HEK293 (cell line): ENCODE measurements around the gene KCNK4.

Experiments used
- CTCF ChIA-PET: fragments of 350-600 bp; formaldehyde crosslinking; extraction: SDS; loops from one replicate; lab custom pipeline; 2021; ENCODE audit warnings: antibody characterized with exemption; lab: Yijun Ruan, JAX
- POLR2A ChIA-PET: fragments of 300-600 bp; formaldehyde crosslinking; extraction: SDS; loops from one replicate; lab custom pipeline; 2020; ENCODE audit warnings: antibody characterized with exemption, inconsistent platforms; lab: Yijun Ruan, JAX
- H3K27ac ChIP-seq: fragments of 200-500 bp; sonication (Bioruptor generic); 2 replicates; pipeline ENCODE4 v1.5.1; 2014; ENCODE audit warnings: low read depth, low read length, control low read depth, inconsistent platforms; ENCODE audit errors: extremely low read depth
- H3K36me3 ChIP-seq, 2 experiments: fragments of 200-500 bp in 1 of 2; sonication (Bioruptor generic) in 1 of 2; 1 replicate in 1 of 2; 2 replicates in 1 of 2; pipeline ENCODE4 v1.5.1; 2014 to 2017; ENCODE audit warnings: inconsistent platforms in 2 of 2, low read length in 2 of 2; ENCODE audit not compliant: control insufficient read depth in 2 of 2, insufficient read depth in 1 of 2
- H3K4me1 ChIP-seq: fragments of 200-500 bp; sonication (Bioruptor generic); 2 replicates; pipeline ENCODE4 v1.5.1; 2014; ENCODE audit warnings: mild to moderate bottlenecking, low read length, inconsistent platforms; ENCODE audit not compliant: control insufficient read depth, insufficient read depth
- H3K4me3 ChIP-seq: 2 replicates; pipeline ENCODE4 v1.5.1; 2011; ENCODE audit warnings: low read depth, mild to moderate bottlenecking, control low read depth, low read length, moderate library complexity
- H3K9me3 ChIP-seq: fragments of 200-500 bp; sonication (Bioruptor generic); 2 replicates; pipeline ENCODE4 v1.5.1; 2014; ENCODE audit warnings: low read depth, low read length, inconsistent platforms; ENCODE audit not compliant: control insufficient read depth, insufficient read depth
- KLF17 ChIP-seq: fragments of 450-650 bp; formaldehyde crosslinking; IDR thresholded peaks from 2 replicates; pipeline ENCODE4 v1.5.1; 2016; ENCODE audit warnings: missing biosample characterization, missing genetic modification characterization
- PRDM2 ChIP-seq: fragments of 450-650 bp; formaldehyde crosslinking; IDR thresholded peaks from 2 replicates; pipeline ENCODE4 v1.5.1; 2016; ENCODE audit warnings: missing biosample characterization, missing genetic modification characterization, borderline replicate concordance
- SP3 ChIP-seq: fragments of 450-650 bp; formaldehyde crosslinking; IDR thresholded peaks from 2 replicates; pipeline ENCODE4 v1.5.1; 2016; ENCODE audit warnings: missing biosample characterization, missing genetic modification characterization
- TCF7L2 ChIP-seq: IDR thresholded peaks from 2 replicates; pipeline ENCODE4 v1.6.1; 2011; ENCODE audit warnings: low read depth, mild to moderate bottlenecking, inconsistent platforms, low read length, moderate library complexity, borderline replicate concordance
- ZBTB17 ChIP-seq: fragments of 450-650 bp; formaldehyde crosslinking; IDR thresholded peaks from 2 replicates; pipeline ENCODE4 v1.5.1; 2016; ENCODE audit warnings: missing biosample characterization, missing genetic modification characterization
- ZNF175 ChIP-seq: fragments of 450-650 bp; formaldehyde crosslinking; IDR thresholded peaks from 2 replicates; pipeline ENCODE4 v1.5.1; 2016; ENCODE audit warnings: missing biosample characterization, missing genetic modification characterization
- ZNF223 ChIP-seq: fragments of 450-650 bp; formaldehyde crosslinking; IDR thresholded peaks from 2 replicates; pipeline ENCODE4 v1.5.1; 2016; ENCODE audit warnings: missing biosample characterization, missing genetic modification characterization
- ZNF266 ChIP-seq: fragments of 450-650 bp; formaldehyde crosslinking; IDR thresholded peaks from 2 replicates; pipeline ENCODE4 v1.5.1; 2016; ENCODE audit warnings: missing biosample characterization, missing genetic modification characterization, low read depth
- ZNF335 ChIP-seq: fragments of 450-650 bp; formaldehyde crosslinking; conservative IDR thresholded peaks from 2 replicates; pipeline ENCODE4 v1.5.1; 2016; ENCODE audit warnings: missing biosample characterization, missing genetic modification characterization
- ZNF391 ChIP-seq: fragments of 450-650 bp; formaldehyde crosslinking; IDR thresholded peaks from 2 replicates; pipeline ENCODE4 v1.5.1; 2016; ENCODE audit warnings: low read depth, missing biosample characterization, missing genetic modification characterization, borderline replicate concordance
- ZNF398 ChIP-seq: fragments of 450-650 bp; formaldehyde crosslinking; IDR thresholded peaks from 2 replicates; pipeline ENCODE4 v1.5.1; 2017; ENCODE audit warnings: missing biosample characterization, missing genetic modification characterization
- ZNF518A ChIP-seq: fragments of 450-650 bp; formaldehyde crosslinking; conservative IDR thresholded peaks from 2 replicates; pipeline ENCODE4 v1.5.1; 2016; ENCODE audit warnings: low read depth, missing biosample characterization, missing genetic modification characterization
- ZNF544 ChIP-seq: fragments of 450-650 bp; formaldehyde crosslinking; IDR thresholded peaks from 2 replicates; pipeline ENCODE4 v1.5.0; 2017; ENCODE audit warnings: missing biosample characterization, missing genetic modification characterization
- ZNF580 ChIP-seq: fragments of 450-650 bp; formaldehyde crosslinking; IDR thresholded peaks from 2 replicates; pipeline ENCODE4 v1.5.1; 2016; ENCODE audit warnings: missing biosample characterization, missing genetic modification characterization
- ZNF621 ChIP-seq: fragments of 450-650 bp; formaldehyde crosslinking; IDR thresholded peaks from 2 replicates; pipeline ENCODE4 v1.5.1; 2017; ENCODE audit warnings: missing biosample characterization, missing genetic modification characterization
- ZNF670 ChIP-seq: fragments of 450-650 bp; formaldehyde crosslinking; IDR thresholded peaks from 2 replicates; pipeline ENCODE4 v1.5.1; 2016; ENCODE audit warnings: missing biosample characterization, missing genetic modification characterization, low read depth
- ZNF707 ChIP-seq: fragments of 450-650 bp; formaldehyde crosslinking; IDR thresholded peaks from 2 replicates; pipeline ENCODE4 v1.5.1; 2016; ENCODE audit warnings: missing biosample characterization, missing genetic modification characterization
- ZNF777 ChIP-seq: fragments of 450-650 bp; formaldehyde crosslinking; IDR thresholded peaks from 2 replicates; pipeline ENCODE4 v1.5.1; 2017; ENCODE audit warnings: missing biosample characterization, missing genetic modification characterization, borderline replicate concordance
- ZNF791 ChIP-seq: fragments of 450-650 bp; formaldehyde crosslinking; IDR thresholded peaks from 2 replicates; pipeline ENCODE4 v1.5.1; 2016; ENCODE audit warnings: missing biosample characterization, missing genetic modification characterization

The KCNK4 gene

GRCh38 chr11:64287676-64288352 is 3.3 kb upstream of the KCNK4 start:
- no peaks in the 10 kb centered on the region; the same call in 1 of the 2 replicates for H3K4me1 ChIP-seq
- ChIA-PET CTCF (interaction anchor here (1.0 to 1.6 kb wide), 4 partner anchors 9 to 16 kb away, joined by 3 to 7 read pairs (median 4); no protein-coding TSS in a partner anchor), POLR2A (interaction anchor here (0.5 kb wide), 1 partner anchor 835 kb away, joined by 4 read pairs; no protein-coding TSS in a partner anchor)

More at GRCh38 chr11:64287676-64288352, 3.3 kb upstream of the KCNK4 start:
- H3K36me3 ChIP-seq, result peaks cover under 1 to 31% of the 10 kb centered on the region in 2 experiments; a peak in 2 of 3 replicates
- no peak overlapping the region for H3K27ac ChIP-seq
- H3K9me3 ChIP-seq, result no peaks in the 10 kb centered on the region
- TF ChIP-seq ZNF266 (tag by site-specific recombination) (no peak), ZNF335 (tag by site-specific recombination) (no peak), TCF7L2 (no peak), ZBTB17 (tag by site-specific recombination) (no peak), ZNF398 (no peak), KLF17 (tag by site-specific recombination) (no peak), ZNF175 (tag by site-specific recombination) (no peak), ZNF621 (tag by site-specific recombination) (no peak), SP3 (tag by site-specific recombination) (no peak), ZNF544 (tag by site-specific recombination) (no peak), ZNF707 (tag by site-specific recombination) (no peak), ZNF670 (tag by site-specific recombination) (no peak), ZNF791 (tag by site-specific recombination) (no peak), PRDM2 (no peak), ZNF580 (tag by site-specific recombination) (no peak), ZNF518A (tag by site-specific recombination) (no peak), ZNF777 (tag by site-specific recombination) (no peak), ZNF223 (tag by site-specific recombination) (no peak), ZNF391 (no peak)
- H3K4me3 ChIP-seq, result no peak overlapping the region
